ENCODE results near the gene IQCE. TPM values are rescaled to one million over a fixed set of nuclear protein-coding genes. Genes with fewer than 3 reads are reported as not detected.
"Not testable (repeated sequence)": the region's sequence is repeated elsewhere in the genome, so short reads cannot be mapped to it uniquely, and the experiment has no call there.

Gene IQCE
- total RNA-seq, 4 donors from 2014 or later = 27.2 to 187 (median 55.5) TPM

- Histone ChIP-seq H3K4me1 (peaks cover 0 to 4% (median 1%) of the 10 kb centered on the region in 4 donors), H3K27me3 (no peaks in the 10 kb centered on the region), H3K4me3 (no peak overlapping the region), H3K27ac (peak overlapping the region; percentile 45 to 59 (median 52)), H3K36me3 (no peaks in the 10 kb centered on the region), H3K9me3 (no peaks in the 10 kb centered on the region)
- intact Hi-C loops (cut with DNase I; ENCODE audit: low total_unique reads) (no loop called here), in situ Hi-C loops (cut with MboI; ENCODE audit: low pct_ligation_motif_present in 1 of 4, low pct_unique_long_range_greater_than_20kb in 1 of 4, low sequenced_read_pairs in 3 of 4) (no loop called here)
- 58 to 70% methylated on average over 8 to 26 of the region's 26 CpGs for WGBS, 2 donors (ENCODE audit: low coverage in 1 of 2)
- no peak for TF ChIP-seq POLR2AphosphoS5 (IDR thresholded peaks at IDR 0.05)
- DNase-seq = peak; percentile 67
Measured at GRCh38 chr7:2607122-2607922, 48.5 kb downstream of the IQCE start.

- Histone ChIP-seq H3K27ac (peak overlapping the region; percentile 45 to 59 (median 52)), H3K4me1 (peaks cover 0 to 7% (median 1%) of the 10 kb centered on the region in 4 donors), H3K4me3 (no peak overlapping the region), H3K9me3 (no peaks in the 10 kb centered on the region), H3K27me3 (no peaks in the 10 kb centered on the region), H3K36me3 (no peaks in the 10 kb centered on the region)
- WGBS, 2 donors (ENCODE audit: low coverage in 1 of 2) = 73 to 85% methylated on average over 6 to 37 of the region's 37 CpGs
- no peak for TF ChIP-seq CTCF (IDR thresholded peaks at IDR 0.05)
- TF ChIP-seq POLR2AphosphoS5 (IDR thresholded peaks at IDR 0.05) = no peak
- TF ChIP-seq POLR2A (IDR thresholded peaks at IDR 0.05) = no peak
- TF ChIP-seq EP300 (IDR thresholded peaks at IDR 0.05; ENCODE audit: low read depth) = no peak
- in situ Hi-C loops (cut with MboI; ENCODE audit: low pct_ligation_motif_present in 1 of 4, low pct_unique_long_range_greater_than_20kb in 1 of 4, low sequenced_read_pairs in 3 of 4) (no loop called here), intact Hi-C loops (cut with DNase I; ENCODE audit: low total_unique reads) (no loop called here)
- DNase-seq = no peak
Measured at GRCh38 chr7:2607923-2608904, 49.4 kb downstream of the IQCE start.

DNA sequence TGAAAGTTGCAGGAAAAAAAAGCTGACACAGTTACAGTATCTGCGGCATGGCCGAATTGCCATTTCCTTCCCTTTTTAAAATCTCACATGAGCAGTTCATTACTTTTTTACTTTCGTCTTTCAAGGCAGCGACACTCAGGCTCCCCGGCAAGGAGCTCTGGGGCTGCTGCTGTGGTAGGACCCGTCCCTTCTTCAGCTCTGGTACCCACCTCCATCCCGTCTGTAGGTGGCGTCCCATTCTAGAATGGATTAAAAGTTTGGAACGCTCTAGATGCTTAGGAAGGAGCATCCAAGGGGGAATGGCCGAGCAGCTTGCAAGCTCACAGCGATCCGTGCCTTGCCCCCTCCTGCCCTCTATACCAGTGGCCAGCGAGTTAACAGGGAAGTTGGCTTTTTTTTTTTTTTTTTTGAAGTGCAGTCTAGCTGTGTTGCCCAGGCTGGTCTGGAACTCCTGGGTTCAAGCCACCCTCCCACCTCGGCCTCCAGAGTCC lies 50.2 kb downstream of the IQCE start:
- Histone ChIP-seq H3K27me3 (no peaks in the 10 kb centered on the region), H3K9me3 (no peaks in the 10 kb centered on the region), H3K4me1 (peaks cover 0 to 12% (median 1%) of the 10 kb centered on the region in 4 donors), H3K36me3 (no peaks in the 10 kb centered on the region), H3K4me3 (no peak overlapping the region), H3K27ac (peak overlapping the region; percentile 12 to 59 (median 48))
- TF ChIP-seq POLR2AphosphoS5 (IDR thresholded peaks at IDR 0.05) (no peak), EP300 (IDR thresholded peaks at IDR 0.05; ENCODE audit: low read depth) (no peak), CTCF (IDR thresholded peaks at IDR 0.05) (peak in 1 of 5 experiments; percentile 19), POLR2A (IDR thresholded peaks at IDR 0.05) (peak; percentile 16)
- no peak for DNase-seq
- WGBS, 2 donors (ENCODE audit: low coverage in 1 of 2) = 57 to 70% methylated on average over 3 to 14 of the region's 14 CpGs
- intact Hi-C loops (cut with DNase I; ENCODE audit: low total_unique reads) = no loop called here
- in situ Hi-C loops (cut with MboI; ENCODE audit: low pct_ligation_motif_present in 1 of 4, low pct_unique_long_range_greater_than_20kb in 1 of 4, low sequenced_read_pairs in 3 of 4) = no loop called here

DNA sequence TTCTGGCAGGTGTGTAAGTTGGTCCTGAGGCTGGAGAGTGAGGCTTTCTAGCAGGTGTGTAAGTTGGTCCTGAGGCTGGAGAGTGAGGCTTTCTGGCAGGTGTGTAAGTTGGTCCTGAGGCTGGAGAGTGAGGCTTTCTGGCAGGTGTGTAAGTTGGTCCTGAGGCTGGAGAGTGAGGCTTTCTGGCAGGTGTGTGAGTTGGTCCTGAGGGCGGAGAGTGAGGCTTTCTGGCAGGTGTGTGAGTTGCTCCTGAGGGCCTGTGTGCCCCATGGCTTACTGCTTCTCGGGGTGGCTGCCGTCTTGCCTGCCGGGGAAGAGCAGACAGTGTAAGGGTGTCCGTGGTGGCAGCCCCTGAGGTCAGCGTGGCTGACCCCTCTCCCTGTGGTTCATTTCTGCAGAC lies 50.9 kb downstream of the IQCE start:
- DNase-seq; H3K36me3 ChIP-seq; intact Hi-C loops (cut with DNase I; ENCODE audit: low total_unique reads); H3K4me3 ChIP-seq; H3K9me3 ChIP-seq; H3K27me3 ChIP-seq; in situ Hi-C loops (cut with MboI; ENCODE audit: low pct_ligation_motif_present in 1 of 4, low pct_unique_long_range_greater_than_20kb in 1 of 4, low sequenced_read_pairs in 3 of 4): not testable (repeated sequence)
- 88% methylated on average over 6 of the region's 6 CpGs; no CpG with 5 or more reads in 1 of the 2 donors for WGBS, 2 donors (ENCODE audit: low coverage in 1 of 2)
- peaks cover 0 to 12% (median 1%) of the 10 kb centered on the region in 4 donors for H3K4me1 ChIP-seq
- peak overlapping the region; percentile 12 to 59 (median 32) for H3K27ac ChIP-seq

GRCh38 chr7:2610466-2610865 lies 51.7 kb downstream of the IQCE start:
- H3K4me3 ChIP-seq = no peak overlapping the region
- peaks cover 0 to 12% (median 1%) of the 10 kb centered on the region in 4 donors for H3K4me1 ChIP-seq
- intact Hi-C loops (cut with DNase I; ENCODE audit: low total_unique reads) (no loop called here), in situ Hi-C loops (cut with MboI; ENCODE audit: low pct_ligation_motif_present in 1 of 4, low pct_unique_long_range_greater_than_20kb in 1 of 4, low sequenced_read_pairs in 3 of 4) (no loop called here)
- no peaks in the 10 kb centered on the region for H3K27me3 ChIP-seq
- no peak for TF ChIP-seq CTCF (IDR thresholded peaks at IDR 0.05)
- TF ChIP-seq POLR2AphosphoS5 (IDR thresholded peaks at IDR 0.05) = no peak
- TF ChIP-seq POLR2A (IDR thresholded peaks at IDR 0.05) = no peak
- TF ChIP-seq EP300 (IDR thresholded peaks at IDR 0.05; ENCODE audit: low read depth) = no peak
- 88 to 95% methylated on average over 4 to 14 of the region's 14 CpGs for WGBS, 2 donors (ENCODE audit: low coverage in 1 of 2)
- H3K36me3 ChIP-seq = no peaks in the 10 kb centered on the region
- no peak for DNase-seq
- no peak overlapping the region for H3K27ac ChIP-seq
- H3K9me3 ChIP-seq = no peaks in the 10 kb centered on the region
